GM12865 (cell line): ENCODE measurements around the gene KATNIP.

Experiments used
- DNase-seq: peaks from one replicate; pipeline ENCODE4 v3.0.0; 2010; ENCODE audit warnings: low read depth
- H3K4me3 ChIP-seq: 2 replicates; pipeline ENCODE4 v1.5.1; 2011; ENCODE audit warnings: mild to moderate bottlenecking, low read depth, low read length, control low read depth
- CTCF ChIP-seq: IDR thresholded peaks from 2 replicates; pipeline ENCODE4 v1.5.1; 2011; ENCODE audit warnings: low read length, control low read depth, low read depth, inconsistent platforms; ENCODE audit not compliant: insufficient read depth; ENCODE audit errors: missing control alignments

KATNIP gene

GRCh38 chr16:27576729-27577128 lies 26.8 kb downstream of the KATNIP start:
- no peak for TF ChIP-seq CTCF

GRCh38 chr16:27579087-27579980 lies 29.4 kb downstream of the KATNIP start:
- no peak for DNase-seq

More at GRCh38 chr16:27576729-27577128, 26.8 kb downstream of the KATNIP start:
- no peak for DNase-seq
- no peak overlapping the region for H3K4me3 ChIP-seq

GRCh38 chr16:27582883-27583282 lies 32.9 kb downstream of the KATNIP start:
- no peak overlapping the region for H3K4me3 ChIP-seq
- TF ChIP-seq CTCF = no peak
- DNase-seq = no peak

More at GRCh38 chr16:27579087-27579980, 29.4 kb downstream of the KATNIP start:
- TF ChIP-seq CTCF = no peak
- H3K4me3 ChIP-seq = no peak overlapping the region

GRCh38 chr16:27583634-27584033 lies 33.7 kb downstream of the KATNIP start:
- H3K4me3 ChIP-seq = no peak overlapping the region
- TF ChIP-seq CTCF = no peak
- DNase-seq = no peak

- no peak for TF ChIP-seq CTCF
These were observed 35.3 kb downstream of the KATNIP start for GRCh38 chr16:27585200-27585599.

GRCh38 chr16:27586711-27587110 lies 36.8 kb downstream of the KATNIP start:
- H3K4me3 ChIP-seq = no peak overlapping the region
- TF ChIP-seq CTCF = no peak
- DNase-seq = no peak

More at GRCh38 chr16:27585200-27585599, 35.3 kb downstream of the KATNIP start:
- no peak overlapping the region for H3K4me3 ChIP-seq
- no peak for DNase-seq

- no peak for DNase-seq
- no peak overlapping the region for H3K4me3 ChIP-seq
- no peak for TF ChIP-seq CTCF
These were observed 38.1 kb downstream of the KATNIP start for GRCh38 chr16:27588057-27588456.
